Activated T-helper 2 cell treated with anti-CD3 and anti-CD28 coated beads, Interferon-gamma antibody, Interleukin-2, Interleukin-4, amounts not matched to agents 10 μg/mL and 5 μg/mL and 100 μg/mL, durations not matched to agents 14 hours and 24 hours and 36 hours (primary cell): ENCODE measurements around the gene STK32B. TPM values are rescaled to one million over a fixed set of nuclear protein-coding genes. Genes with fewer than 3 reads are reported as not detected.

Source experiments
- DNase-seq: peaks from one replicate; pipeline ENCODE4 v3.0.0; 2021; ENCODE audit warnings: low spot score
- H3K27ac Mint-ChIP-seq: one replicate; pipeline ENCODE4 v1.8.0; 2021; ENCODE audit warnings: mixed read lengths
- H3K27me3 Mint-ChIP-seq: one replicate; pipeline ENCODE4 v1.8.0; 2021; ENCODE audit warnings: low read depth, mixed read lengths
- H3K36me3 Mint-ChIP-seq: one replicate; pipeline ENCODE4 v1.8.0; 2021; ENCODE audit warnings: low read depth, mixed read lengths
- H3K4me1 Mint-ChIP-seq: one replicate; pipeline ENCODE4 v1.8.0; 2021; ENCODE audit warnings: low read depth, mixed read lengths
- H3K4me3 Mint-ChIP-seq: one replicate; pipeline ENCODE4 v1.8.0; 2021; ENCODE audit warnings: low read depth, mild to moderate bottlenecking, moderate library complexity, mixed read lengths
- H3K9me3 Mint-ChIP-seq: one replicate; pipeline ENCODE4 v1.8.0; 2021; ENCODE audit warnings: mixed read lengths
- intact Hi-C: fragments of 100-400 bp; cut with micrococcal nuclease; formaldehyde crosslinking; loops from one replicate; pipeline ENCODE4 v1.15.1; 2023
- total RNA-seq: library from RNA; stranded (reverse); gene quantifications from 2 replicates; pipeline ENCODE4 v1.2.3, GENCODE V29; 2022

Gene STK32B
- total RNA-seq, 1 donor from 2014 or later, result not detected

GRCh38 chr4:5472160-5472591, 420.9 kb downstream of the STK32B start:
- no peaks in the 10 kb centered on the region for H3K36me3 Mint-ChIP-seq
- H3K4me3 Mint-ChIP-seq, result no peak overlapping the region
- H3K9me3 Mint-ChIP-seq, result no peaks in the 10 kb centered on the region
- no peak overlapping the region for H3K27ac Mint-ChIP-seq
- intact Hi-C loops, result no loop called here
- no peak for DNase-seq
- H3K4me1 Mint-ChIP-seq, result no peaks in the 10 kb centered on the region
- no peaks in the 10 kb centered on the region for H3K27me3 Mint-ChIP-seq

- H3K4me3 Mint-ChIP-seq, result no peak overlapping the region
- H3K9me3 Mint-ChIP-seq, result peaks cover under 1% of the 10 kb centered on the region
- no peaks in the 10 kb centered on the region for H3K4me1 Mint-ChIP-seq
- intact Hi-C loops, result no loop called here
- no peaks in the 10 kb centered on the region for H3K36me3 Mint-ChIP-seq
- H3K27me3 Mint-ChIP-seq, result no peaks in the 10 kb centered on the region
- no peak for DNase-seq
- H3K27ac Mint-ChIP-seq, result no peak overlapping the region
Measured at GRCh38 chr4:5473125-5473524, 421.8 kb downstream of the STK32B start.

- Mint-ChIP-seq H3K27me3 (no peaks in the 10 kb centered on the region), H3K4me3 (no peak overlapping the region), H3K9me3 (peaks cover 8% of the 10 kb centered on the region), H3K4me1 (no peaks in the 10 kb centered on the region), H3K36me3 (no peaks in the 10 kb centered on the region), H3K27ac (no peak overlapping the region)
- intact Hi-C loops, result no loop called here
- no peak for DNase-seq
Measured at GRCh38 chr4:5474756-5475155, 423.5 kb downstream of the STK32B start.

DNA sequence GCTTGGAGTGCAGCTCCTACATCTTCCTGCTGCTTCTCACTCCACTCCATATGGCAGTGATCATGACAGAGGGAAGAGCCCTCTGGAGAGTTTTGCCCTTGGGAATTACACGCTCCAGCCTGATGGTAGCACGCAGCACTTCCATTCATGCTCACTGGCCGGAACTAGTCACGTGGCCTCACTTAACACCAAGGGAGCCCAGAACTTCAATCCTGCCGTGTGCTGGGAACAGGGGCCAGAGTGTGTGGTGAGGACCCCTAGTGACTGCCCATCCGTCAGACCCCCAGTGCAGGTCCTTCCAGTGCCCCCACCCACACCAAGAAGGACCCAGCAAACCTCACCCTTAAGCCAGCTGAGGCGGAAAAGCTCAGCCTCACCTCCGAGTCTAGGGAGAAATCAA, 426.3 kb downstream of the STK32B start:
- H3K4me3 Mint-ChIP-seq, result no peak overlapping the region
- no peaks in the 10 kb centered on the region for H3K4me1 Mint-ChIP-seq
- peaks cover 8% of the 10 kb centered on the region for H3K9me3 Mint-ChIP-seq
- H3K36me3 Mint-ChIP-seq, result no peaks in the 10 kb centered on the region
- DNase-seq, result no peak
- no peaks in the 10 kb centered on the region for H3K27me3 Mint-ChIP-seq
- no peak overlapping the region for H3K27ac Mint-ChIP-seq
- intact Hi-C loops, result no loop called here

DNA sequence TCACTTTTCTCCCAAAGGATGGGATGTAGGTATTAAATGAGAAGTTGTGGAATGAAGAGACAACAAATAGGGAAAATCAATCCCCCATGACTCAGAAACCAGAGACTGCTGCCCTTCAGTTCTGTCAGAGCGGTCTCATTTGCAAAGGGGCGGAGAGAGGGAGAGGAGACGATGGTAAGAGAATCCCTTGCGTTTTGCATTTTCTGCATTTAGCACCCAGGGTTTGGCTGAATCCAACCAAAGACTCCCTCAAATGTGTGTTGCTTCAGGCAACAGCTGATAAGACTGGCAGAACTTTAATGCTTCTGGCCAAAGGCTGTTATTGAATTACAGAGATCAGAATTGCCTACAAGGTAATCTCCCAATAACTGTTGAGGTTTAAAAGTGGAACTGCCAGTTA, 426.9 kb downstream of the STK32B start:
- Mint-ChIP-seq H3K36me3 (no peaks in the 10 kb centered on the region), H3K27me3 (no peaks in the 10 kb centered on the region), H3K4me3 (no peak overlapping the region), H3K9me3 (peaks cover 8% of the 10 kb centered on the region), H3K27ac (no peak overlapping the region), H3K4me1 (no peaks in the 10 kb centered on the region)
- no peak for DNase-seq
- intact Hi-C loops, result no loop called here

- H3K27ac Mint-ChIP-seq, result no peak overlapping the region
- no peaks in the 10 kb centered on the region for H3K27me3 Mint-ChIP-seq
- no peak overlapping the region for H3K4me3 Mint-ChIP-seq
- intact Hi-C loops, result no loop called here
- no peaks in the 10 kb centered on the region for H3K36me3 Mint-ChIP-seq
- H3K4me1 Mint-ChIP-seq, result no peaks in the 10 kb centered on the region
- H3K9me3 Mint-ChIP-seq, result peaks cover 11% of the 10 kb centered on the region
- DNase-seq, result no peak
Measured at GRCh38 chr4:5478697-5479096, 427.4 kb downstream of the STK32B start.

- H3K27ac Mint-ChIP-seq, result no peak overlapping the region
- no peak overlapping the region for H3K4me3 Mint-ChIP-seq
- H3K27me3 Mint-ChIP-seq, result no peaks in the 10 kb centered on the region
- intact Hi-C loops, result no loop called here
- no peak for DNase-seq
- H3K4me1 Mint-ChIP-seq, result no peaks in the 10 kb centered on the region
- H3K36me3 Mint-ChIP-seq, result no peaks in the 10 kb centered on the region
- H3K9me3 Mint-ChIP-seq, result peaks cover 11% of the 10 kb centered on the region
Measured at GRCh38 chr4:5479518-5480060, 428.3 kb downstream of the STK32B start.

- Mint-ChIP-seq H3K27ac (no peak overlapping the region), H3K36me3 (no peaks in the 10 kb centered on the region), H3K27me3 (no peaks in the 10 kb centered on the region), H3K4me1 (no peaks in the 10 kb centered on the region), H3K9me3 (peaks cover 27% of the 10 kb centered on the region), H3K4me3 (no peak overlapping the region)
- no peak for DNase-seq
- intact Hi-C loops, result no loop called here
Measured at GRCh38 chr4:5488413-5488812, 437.1 kb downstream of the STK32B start.

DNA sequence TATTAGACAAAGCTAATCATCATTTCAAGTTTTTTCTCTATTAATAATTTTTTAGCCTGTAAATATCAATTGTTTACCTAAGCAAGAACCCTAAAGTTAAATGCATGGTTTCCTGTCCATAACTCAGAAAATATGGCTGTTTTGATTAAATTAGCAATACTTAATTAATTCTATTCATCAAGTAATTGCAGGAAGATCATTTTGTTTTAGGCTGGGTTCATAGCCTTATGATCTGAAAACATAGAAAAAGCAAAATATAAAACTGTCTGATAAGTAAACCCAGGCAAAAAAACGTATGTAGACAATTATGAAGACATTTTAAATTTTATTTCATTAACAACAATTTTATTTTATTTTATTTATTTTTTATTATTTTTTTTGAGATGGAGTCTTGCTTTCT, 438.0 kb downstream of the STK32B start:
- H3K9me3 Mint-ChIP-seq, result peaks cover 25% of the 10 kb centered on the region
- no peaks in the 10 kb centered on the region for H3K36me3 Mint-ChIP-seq
- H3K4me3 Mint-ChIP-seq, result no peak overlapping the region
- H3K27me3 Mint-ChIP-seq, result no peaks in the 10 kb centered on the region
- intact Hi-C loops, result no loop called here
- no peaks in the 10 kb centered on the region for H3K4me1 Mint-ChIP-seq
- no peak for DNase-seq
- no peak overlapping the region for H3K27ac Mint-ChIP-seq

- H3K27ac Mint-ChIP-seq, result no peak overlapping the region
- H3K4me1 Mint-ChIP-seq, result no peaks in the 10 kb centered on the region
- H3K4me3 Mint-ChIP-seq, result no peak overlapping the region
- H3K36me3 Mint-ChIP-seq, result no peaks in the 10 kb centered on the region
- DNase-seq, result no peak
- no peaks in the 10 kb centered on the region for H3K27me3 Mint-ChIP-seq
- H3K9me3 Mint-ChIP-seq, result peaks cover 18% of the 10 kb centered on the region
- intact Hi-C loops, result no loop called here
Measured at GRCh38 chr4:5497489-5497888, 446.2 kb downstream of the STK32B start.

GRCh38 chr4:5500165-5500564, 448.9 kb downstream of the STK32B start:
- H3K36me3 Mint-ChIP-seq, result no peaks in the 10 kb centered on the region
- DNase-seq, result no peak
- H3K27ac Mint-ChIP-seq, result no peak overlapping the region
- peaks cover 18% of the 10 kb centered on the region for H3K9me3 Mint-ChIP-seq
- intact Hi-C loops, result no loop called here
- H3K27me3 Mint-ChIP-seq, result no peaks in the 10 kb centered on the region
- H3K4me1 Mint-ChIP-seq, result no peaks in the 10 kb centered on the region
- no peak overlapping the region for H3K4me3 Mint-ChIP-seq

DNA sequence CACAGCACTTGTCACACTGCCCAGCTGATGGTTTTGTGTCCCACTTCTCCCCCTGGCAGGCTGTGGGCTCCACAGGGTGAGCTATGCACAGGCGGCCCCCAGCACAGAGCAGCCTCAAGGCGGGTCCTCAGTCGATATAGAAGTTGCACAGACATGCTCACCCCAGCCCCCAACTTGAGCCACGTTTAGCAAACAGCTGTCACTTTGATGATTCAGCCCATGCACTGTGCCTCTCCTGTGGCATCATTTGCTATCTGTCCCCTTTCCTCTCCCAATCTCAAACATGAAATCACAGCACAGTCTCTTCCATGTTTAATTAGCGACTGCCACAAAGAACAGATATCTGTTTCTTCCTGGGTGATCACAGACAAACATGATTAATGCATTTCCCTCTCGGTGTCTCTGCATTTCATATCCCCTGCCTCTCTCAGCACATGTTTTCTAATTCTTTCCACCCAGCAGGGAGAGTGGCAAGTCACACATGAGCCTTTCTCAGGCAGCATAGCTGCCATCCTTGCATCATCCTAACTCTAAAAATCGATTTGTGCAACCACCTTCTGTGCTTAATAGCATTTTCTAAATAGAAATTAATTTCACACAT, 452.2 kb downstream of the STK32B start:
- intact Hi-C loops, result no loop called here
- Mint-ChIP-seq H3K27ac (no peak overlapping the region), H3K9me3 (peaks cover 9% of the 10 kb centered on the region), H3K4me1 (no peaks in the 10 kb centered on the region), H3K36me3 (no peaks in the 10 kb centered on the region), H3K4me3 (no peak overlapping the region), H3K27me3 (no peaks in the 10 kb centered on the region)
- DNase-seq, result no peak

- Mint-ChIP-seq H3K4me1 (no peaks in the 10 kb centered on the region), H3K27me3 (no peaks in the 10 kb centered on the region), H3K27ac (no peak overlapping the region), H3K36me3 (no peaks in the 10 kb centered on the region), H3K9me3 (peaks cover 9% of the 10 kb centered on the region), H3K4me3 (no peak overlapping the region)
- DNase-seq, result no peak
- intact Hi-C loops, result no loop called here
Measured at GRCh38 chr4:5504486-5504885, 453.2 kb downstream of the STK32B start.

DNA sequence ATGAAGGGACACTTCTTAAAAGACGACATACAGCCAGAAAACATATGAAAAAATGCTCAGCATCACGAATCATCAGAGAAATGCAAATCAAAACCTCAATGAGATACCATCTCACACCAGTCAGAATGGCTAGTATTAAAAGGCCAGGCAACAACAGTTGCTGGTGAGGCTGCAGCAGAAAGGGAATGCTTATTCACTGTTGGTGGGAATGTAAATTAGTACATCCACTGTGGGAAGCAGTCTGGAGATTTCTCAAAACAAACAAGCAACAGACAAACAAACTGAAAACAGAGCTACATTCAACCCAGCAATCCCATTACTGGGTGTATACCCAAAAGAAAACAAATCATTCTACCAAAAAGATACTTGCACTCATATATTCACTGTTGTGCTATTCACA, 459.2 kb downstream of the STK32B start:
- no peaks in the 10 kb centered on the region for H3K4me1 Mint-ChIP-seq
- intact Hi-C loops, result no loop called here
- DNase-seq, result no peak
- no peaks in the 10 kb centered on the region for H3K36me3 Mint-ChIP-seq
- no peaks in the 10 kb centered on the region for H3K9me3 Mint-ChIP-seq
- H3K27ac Mint-ChIP-seq, result no peak overlapping the region
- H3K27me3 Mint-ChIP-seq, result no peaks in the 10 kb centered on the region
- H3K4me3 Mint-ChIP-seq, result no peak overlapping the region
